HuH-7.5 (cell line): ENCODE measurements around the gene C3orf80.
"Not testable (repeated sequence)": the region's sequence is repeated elsewhere in the genome, so short reads cannot be mapped to it uniquely, and the experiment has no call there.

Experiments
- DNase-seq: peaks from one replicate; pipeline ENCODE4 v3.0.0; 2011; ENCODE audit warnings: low spot score

C3orf80 gene

DNA sequence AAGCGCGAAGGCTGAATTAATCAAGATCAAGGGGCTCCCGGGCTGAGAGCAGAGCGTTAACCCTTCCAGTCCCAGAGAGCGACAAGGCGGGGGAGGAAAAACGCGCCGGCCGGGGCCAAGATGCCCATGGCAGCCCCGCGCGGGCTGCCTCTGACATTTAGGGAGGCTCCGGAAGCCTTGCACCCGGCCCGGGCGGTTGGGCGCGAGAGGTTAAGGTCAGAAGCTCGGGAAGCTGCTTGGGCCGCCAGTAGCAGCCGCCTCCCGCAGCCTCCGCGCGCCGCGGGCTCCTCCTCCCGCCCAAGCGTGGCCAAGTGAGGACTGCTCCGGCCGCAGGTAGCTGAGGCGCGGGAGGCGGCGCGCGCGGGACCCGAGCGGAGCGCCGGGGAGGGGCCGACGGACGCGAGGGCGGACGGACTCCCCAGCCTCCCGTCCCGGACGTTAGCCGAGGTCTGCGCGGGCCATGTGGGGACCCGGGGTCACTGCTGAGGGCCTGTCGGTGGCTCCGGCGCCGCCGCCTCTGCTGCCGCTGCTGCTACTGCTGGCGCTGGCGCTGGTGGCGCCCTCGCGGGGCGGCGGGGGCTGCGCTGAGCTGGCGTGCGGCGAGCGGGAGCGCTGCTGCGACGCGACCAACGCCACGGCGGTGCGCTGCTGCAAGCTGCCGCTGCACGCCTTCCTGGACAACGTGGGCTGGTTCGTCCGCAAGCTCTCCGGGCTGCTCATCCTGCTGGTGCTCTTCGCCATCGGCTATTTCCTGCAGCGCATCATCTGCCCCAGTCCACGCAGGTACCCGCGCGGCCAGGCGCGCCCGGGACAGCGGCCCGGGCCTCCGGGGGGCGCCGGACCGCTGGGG, at the start of gene C3orf80:
C3orf80 (plus strand) TSS at position 247 of the 850 bp plus-strand sequence; CDS start at position 461, 214 bp downstream.
- peak; percentile 45 for DNase-seq

DNA sequence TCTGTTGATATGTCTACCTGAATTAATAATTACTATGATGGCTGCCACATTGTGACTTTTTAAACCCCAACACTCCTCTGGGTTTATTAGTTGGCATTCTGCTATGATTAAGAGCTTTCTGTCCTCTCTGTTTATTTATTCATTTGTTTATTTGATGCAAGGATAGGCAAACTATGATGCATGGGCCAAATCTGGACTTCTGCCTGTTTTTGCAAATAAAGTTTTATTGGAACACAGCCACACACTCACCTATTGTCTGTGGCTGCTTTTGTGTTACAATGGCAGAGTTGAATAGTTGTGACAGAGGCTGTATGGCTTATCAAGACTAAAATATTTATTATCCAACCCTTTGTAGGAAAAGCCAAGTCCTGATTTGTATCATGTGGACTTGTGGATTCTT, 48.3 kb upstream of the C3orf80 start:
- no peak for DNase-seq

GRCh38 chr3:160178661-160179060, 46.6 kb upstream of the C3orf80 start:
- not testable (repeated sequence) for DNase-seq

- DNase-seq: not testable (repeated sequence)
These were observed 45.8 kb upstream of the C3orf80 start for GRCh38 chr3:160179403-160179802.

DNA sequence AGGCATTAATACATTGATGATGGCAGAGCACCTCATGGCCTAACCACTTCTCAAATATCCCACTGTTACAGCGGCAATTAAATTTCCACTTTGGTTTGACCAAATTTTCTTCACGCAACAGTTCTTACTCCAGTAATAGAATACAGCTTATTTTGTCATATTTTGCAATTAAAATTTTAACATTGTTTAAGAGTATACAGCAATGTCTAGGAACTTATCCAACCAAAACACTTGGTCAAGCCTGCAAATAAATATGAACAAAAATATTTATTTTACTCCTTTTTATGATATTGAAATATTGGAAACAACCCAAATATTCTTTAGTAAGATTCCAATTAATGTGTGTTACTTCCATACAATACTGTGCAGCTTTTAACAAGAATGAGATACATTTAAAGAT, 45.3 kb upstream of the C3orf80 start:
- DNase-seq: no peak

DNA sequence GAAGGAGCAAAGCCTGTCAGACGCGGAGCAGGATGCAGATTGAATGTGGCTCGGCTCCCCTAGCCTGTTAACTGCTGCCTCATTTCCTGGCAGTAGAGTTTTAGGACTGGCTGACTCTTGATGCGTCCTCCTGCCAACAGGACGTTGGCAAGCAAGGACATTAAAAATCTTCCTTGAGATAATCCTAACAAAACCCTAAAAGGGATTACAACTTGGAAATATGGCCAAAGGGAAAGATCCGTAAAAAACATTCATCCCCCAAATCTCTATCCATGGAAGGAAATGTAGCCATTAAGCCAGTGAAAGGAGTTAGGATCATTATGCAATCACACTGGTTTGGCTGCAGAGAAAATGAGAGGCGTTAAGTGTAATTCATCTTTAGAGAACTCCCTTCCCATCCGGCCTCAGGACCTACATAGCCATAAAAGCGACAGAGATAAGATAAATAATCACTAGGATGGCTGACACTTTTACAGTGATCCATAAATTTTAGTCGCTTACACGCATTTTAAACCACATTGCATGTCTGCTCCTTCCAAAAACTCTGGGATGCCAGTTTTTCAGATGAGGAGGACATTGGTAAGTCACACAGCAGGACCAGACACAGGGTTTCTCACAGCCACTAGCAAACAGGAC, 44.5 kb upstream of the C3orf80 start:
- no peak for DNase-seq

- DNase-seq: no peak
These were observed 41.7 kb upstream of the C3orf80 start for GRCh38 chr3:160183345-160184076.

DNA sequence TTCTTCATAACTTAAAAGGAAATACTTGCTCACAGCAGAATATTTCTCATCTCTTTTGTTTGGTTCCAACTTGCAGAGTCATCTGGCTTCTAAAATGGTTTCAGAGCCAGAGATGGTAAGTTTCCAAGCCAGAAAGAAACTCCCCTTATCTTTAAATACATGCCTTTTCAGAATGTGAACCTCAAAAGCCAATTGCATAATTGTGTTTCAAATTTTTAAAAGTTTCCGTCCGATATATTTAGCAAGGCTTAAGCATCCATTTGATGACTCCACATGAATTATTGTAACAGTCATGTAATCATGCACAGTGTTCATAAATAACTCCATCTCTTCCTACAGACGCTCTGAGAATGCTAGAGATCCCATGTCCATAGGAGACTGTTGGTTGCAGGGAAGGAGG, 40.6 kb upstream of the C3orf80 start:
- no peak for DNase-seq

DNA sequence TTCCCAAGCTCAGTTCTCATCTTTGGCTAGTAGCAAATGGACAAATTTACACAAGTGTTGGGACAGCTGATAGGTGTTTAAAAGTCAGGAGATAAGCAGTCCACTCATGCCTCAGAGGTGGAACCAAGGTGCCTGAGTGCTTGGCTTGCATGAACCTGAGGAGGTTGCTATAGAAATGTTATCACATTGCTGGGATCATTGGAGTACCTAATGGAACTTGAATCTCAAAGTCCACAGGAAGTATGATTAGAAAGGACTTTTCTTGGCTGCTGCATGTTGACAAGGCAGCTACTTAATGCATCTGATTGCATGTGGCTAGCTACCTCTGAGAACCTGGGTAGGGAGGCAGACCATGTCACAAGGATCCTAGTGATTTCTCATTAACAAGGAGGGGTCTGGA, 39.5 kb upstream of the C3orf80 start:
- no peak for DNase-seq

DNA sequence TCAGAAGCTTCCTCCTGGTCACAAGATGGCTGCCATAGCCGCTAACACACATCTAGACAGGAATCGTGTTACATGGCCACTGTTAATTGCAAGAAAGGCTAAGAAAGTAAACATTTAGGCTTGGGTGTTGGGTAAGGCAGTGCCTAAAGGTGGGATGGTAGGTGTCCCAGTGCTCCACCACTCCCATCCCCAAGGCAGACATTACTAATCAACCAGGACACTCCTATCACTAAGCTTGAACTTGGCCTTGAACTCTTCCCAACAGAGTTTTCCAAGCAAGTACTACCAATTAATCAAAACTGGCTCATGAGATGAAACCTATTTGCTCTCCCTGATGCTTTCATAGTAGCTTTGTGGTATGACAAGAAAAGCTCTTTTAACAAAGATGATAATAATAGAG, 37.9 kb upstream of the C3orf80 start:
- DNase-seq: no peak

- no peak for DNase-seq
These were observed 32.8 kb upstream of the C3orf80 start for GRCh38 chr3:160192310-160193029.

GRCh38 chr3:160193644-160194192, 31.5 kb upstream of the C3orf80 start:
- DNase-seq: no peak

- DNase-seq: no peak
These were observed 30.8 kb upstream of the C3orf80 start for GRCh38 chr3:160194438-160194837.

- DNase-seq: no peak
These were observed 30.1 kb upstream of the C3orf80 start for GRCh38 chr3:160195106-160195505.

GRCh38 chr3:160196511-160197104, 28.6 kb upstream of the C3orf80 start:
- DNase-seq: no peak

DNA sequence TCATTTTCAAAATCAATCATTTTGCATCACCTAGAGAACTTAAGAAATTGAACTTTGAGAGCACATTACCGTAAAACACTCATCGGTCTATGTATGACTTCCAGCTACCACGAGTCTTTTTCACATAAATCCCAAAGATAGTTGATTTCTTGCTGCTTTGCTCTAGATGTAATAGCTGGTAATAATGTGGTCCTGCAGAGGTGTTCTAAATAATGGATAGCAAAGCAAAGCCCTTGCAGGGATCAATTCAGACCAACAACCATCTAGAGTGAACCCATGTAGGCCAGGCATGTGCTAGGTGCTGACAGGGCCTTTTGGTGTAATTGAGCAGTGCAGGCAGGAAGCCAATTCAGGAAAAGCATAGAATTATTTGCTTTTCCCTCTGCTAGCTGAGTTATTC, 26.1 kb upstream of the C3orf80 start:
- DNase-seq: no peak

DNA sequence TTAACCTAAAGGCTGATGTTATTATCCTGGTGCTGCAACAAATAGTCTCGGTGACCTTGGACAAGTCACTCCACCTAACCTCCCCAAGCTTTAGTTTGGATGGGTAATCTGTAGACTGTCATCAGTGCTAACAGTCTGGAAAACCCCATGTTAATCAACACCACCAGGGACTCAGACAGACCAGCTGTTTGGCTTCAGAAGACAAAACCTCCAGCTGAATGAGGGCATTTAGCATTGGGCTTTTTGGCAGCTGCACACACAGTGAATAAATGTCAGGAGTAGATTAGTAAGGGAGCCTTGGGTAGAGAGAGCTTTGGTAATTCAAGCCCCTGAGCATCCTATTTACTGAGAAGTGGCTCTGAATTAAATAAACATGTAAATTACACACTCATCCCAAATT, 24.9 kb upstream of the C3orf80 start:
- DNase-seq: no peak

- not testable (repeated sequence) for DNase-seq
These were observed 20.7 kb upstream of the C3orf80 start for GRCh38 chr3:160204396-160205011.

- DNase-seq: no peak
These were observed 19.6 kb upstream of the C3orf80 start for GRCh38 chr3:160205606-160206005.

DNA sequence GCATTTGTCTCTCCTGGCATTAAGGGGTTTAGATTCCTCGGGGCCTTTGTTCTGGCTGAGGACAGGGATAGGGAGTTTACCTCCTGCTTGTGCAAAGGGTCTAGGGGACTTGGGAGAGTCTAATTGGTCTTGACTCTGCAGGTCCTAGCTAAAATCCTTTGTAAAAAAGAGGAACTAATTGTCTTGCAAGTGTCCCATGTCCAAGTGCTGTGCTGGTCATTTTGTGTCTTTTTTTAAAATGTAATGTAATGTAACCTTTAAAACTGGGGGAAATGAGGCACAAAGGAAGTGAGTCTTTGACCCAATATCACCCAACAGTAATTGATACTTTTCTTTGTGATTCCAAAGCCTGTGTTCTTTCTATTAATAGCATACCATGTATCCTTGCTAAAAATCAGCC, 14.9 kb upstream of the C3orf80 start:
- no peak for DNase-seq

- DNase-seq: no peak
These were observed 14.4 kb upstream of the C3orf80 start for GRCh38 chr3:160210799-160211221.
